Liver (tissue), 9 donors: ENCODE results near the gene TUBB2A. TPM values are rescaled to one million over a fixed set of nuclear protein-coding genes. Genes with fewer than 3 reads are reported as not detected.

Source experiments
- DNase-seq: peaks from one replicate; pipeline ENCODE4 v3.0.0-alpha.2; 2017; ENCODE audit warnings: low spot score
- H3K27ac ChIP-seq, 2 donors: one replicate each; pipeline ENCODE4 v1.7.0; 2013; ENCODE audit warnings: inconsistent platforms in 2 of 2, low read length in 2 of 2, control low read depth in 1 of 2, low read depth in 1 of 2, mild to moderate bottlenecking in 1 of 2
- H3K27me3 ChIP-seq, 4 donors: one replicate each; pipeline versions ENCODE4 v1.6.1 to v1.7.0; 2013; ENCODE audit warnings: low read length in 3 of 4, inconsistent platforms in 1 of 4, mild to moderate bottlenecking in 1 of 4, moderate library complexity in 1 of 4; ENCODE audit not compliant: control insufficient read depth in 4 of 4, insufficient read depth in 4 of 4
- H3K36me3 ChIP-seq, 4 donors: one replicate each; pipeline versions ENCODE4 v1.6.1 to v1.7.0; 2013; ENCODE audit warnings: low read length in 3 of 4, mild to moderate bottlenecking in 3 of 4, low read depth in 1 of 4, moderate library complexity in 1 of 4; ENCODE audit not compliant: control insufficient read depth in 4 of 4, insufficient read depth in 3 of 4
- H3K4me1 ChIP-seq, 4 donors: one replicate each; pipeline versions ENCODE4 v1.6.1 to v1.7.0; 2013; ENCODE audit warnings: low read length in 3 of 4, mild to moderate bottlenecking in 3 of 4, moderate library complexity in 1 of 4; ENCODE audit not compliant: control insufficient read depth in 4 of 4, insufficient read depth in 4 of 4
- H3K4me3 ChIP-seq, 3 donors: one replicate each; pipeline versions ENCODE4 v1.6.1 to v1.7.0; 2013; ENCODE audit warnings: low read length in 3 of 3, control low read depth in 1 of 3, low read depth in 1 of 3, mild to moderate bottlenecking in 1 of 3
- H3K9ac ChIP-seq, 2 donors: one replicate each; pipeline ENCODE4 v1.7.0; 2013; ENCODE audit warnings: low read length in 2 of 2, mild to moderate bottlenecking in 2 of 2, moderate library complexity in 2 of 2, control low read depth in 1 of 2, low read depth in 1 of 2
- H3K9me3 ChIP-seq, 4 donors: one replicate each; pipeline versions ENCODE4 v1.6.1 to v1.7.0; 2013; ENCODE audit warnings: low read length in 3 of 4; ENCODE audit not compliant: control insufficient read depth in 4 of 4
- ATF3 ChIP-seq: IDR thresholded peaks from 2 replicates; pipeline ENCODE4 v1.6.1; 2016; ENCODE audit warnings: antibody characterized with exemption
- CTCF ChIP-seq: fragments of 150-350 bp; IDR thresholded peaks from 2 replicates; pipeline ENCODE4 v1.5.1; 2017; ENCODE audit warnings: improper control_type of control experiment, low read depth, low read length; ENCODE audit not compliant: missing input control
- EGR1 ChIP-seq, 2 donors: IDR thresholded peaks; 2 replicates each; pipeline ENCODE4 v1.6.1; 2016 to 2018; ENCODE audit warnings: antibody characterized with exemption in 2 of 2, low read depth in 2 of 2
- FOXA1 ChIP-seq: IDR thresholded peaks from 2 replicates; pipeline ENCODE4 v1.6.1; 2016; ENCODE audit warnings: antibody characterized with exemption
- FOXA2 ChIP-seq: IDR thresholded peaks from 2 replicates; pipeline ENCODE4 v1.6.1; 2016; ENCODE audit warnings: antibody characterized with exemption
- GABPA ChIP-seq, 2 donors: IDR thresholded peaks in 1 of 2; conservative IDR thresholded peaks in 1 of 2; 2 replicates each; pipeline ENCODE4 v1.6.1; 2016; ENCODE audit warnings: antibody characterized with exemption in 2 of 2, mild to moderate bottlenecking in 1 of 2, moderate library complexity in 1 of 2
- HNF4A ChIP-seq, 2 donors: conservative IDR thresholded peaks; 2 replicates each; pipeline ENCODE4 v1.6.1; 2016; ENCODE audit warnings: antibody characterized with exemption in 2 of 2, mild to moderate bottlenecking in 2 of 2
- HNF4G ChIP-seq: IDR thresholded peaks from 2 replicates; pipeline ENCODE4 v1.6.1; 2016; ENCODE audit warnings: antibody characterized with exemption
- JUND ChIP-seq, 2 donors: IDR thresholded peaks; 2 replicates each; pipeline ENCODE4 v1.6.1; 2016; ENCODE audit warnings: antibody characterized with exemption in 2 of 2
- MAX ChIP-seq: IDR thresholded peaks from 2 replicates; pipeline ENCODE4 v1.6.1; 2016; ENCODE audit warnings: antibody characterized with exemption
- NR2F2 ChIP-seq: IDR thresholded peaks from 2 replicates; pipeline ENCODE4 v1.6.1; 2016; ENCODE audit warnings: antibody characterized with exemption
- RAD21 ChIP-seq, 2 donors: IDR thresholded peaks; 2 replicates each; pipeline ENCODE4 v1.6.1; 2016; ENCODE audit warnings: antibody characterized with exemption in 2 of 2, mild to moderate bottlenecking in 2 of 2
- REST ChIP-seq: IDR thresholded peaks from 2 replicates; pipeline ENCODE4 v1.6.1; 2016; ENCODE audit warnings: antibody characterized with exemption, mild to moderate bottlenecking
- RXRA ChIP-seq, 2 donors: IDR thresholded peaks; 2 replicates each; pipeline ENCODE4 v1.6.1; 2017 to 2018; ENCODE audit warnings: antibody characterized with exemption in 2 of 2, mild to moderate bottlenecking in 1 of 2
- SP1 ChIP-seq: IDR thresholded peaks from 2 replicates; pipeline ENCODE4 v1.6.1; 2018; ENCODE audit warnings: antibody characterized with exemption, mild to moderate bottlenecking
- TAF1 ChIP-seq: conservative IDR thresholded peaks from 2 replicates; pipeline ENCODE4 v1.6.1; 2016; ENCODE audit warnings: antibody characterized with exemption, mild to moderate bottlenecking
- YY1 ChIP-seq: IDR thresholded peaks from 2 replicates; pipeline ENCODE4 v1.6.1; 2016; ENCODE audit warnings: antibody characterized with exemption, mild to moderate bottlenecking
- ZBTB33 ChIP-seq: IDR thresholded peaks from 2 replicates; pipeline ENCODE4 v1.6.1; 2016; ENCODE audit warnings: antibody characterized with exemption
- WGBS: extraction: QIAGEN DNeasy Blood & Tissue Kit; methylation state at CpG from one replicate; pipeline ENCODE4 v1.1.7; 2013; 5-methylcytosine and 5-hydroxymethylcytosine counted together
- polyA plus RNA-seq, 2 donors: library from polyadenylated mRNA; stranded (reverse) in 1 of 2; unstranded in 1 of 2; fragments of 200-250 nt in 1 of 2; fragments of >200 nt in 1 of 2; fragmentation: Nextera tagmentation in 1 of 2; extraction: Ambion mirVana in 1 of 2; gene quantifications; one replicate each; pipeline versions ENCODE4 v1.2.1 to v1.2.3, GENCODE V29; 2013 to 2015
- total RNA-seq, 2 donors: library from RNA; depleted of rRNA; stranded (reverse); fragments of >200 nt; gene quantifications; one replicate each; pipeline ENCODE4 v1.2.3, GENCODE V29; 2014
- donor health status: healthy.
- donor health status: healthy.
- donor health status: healthy.
- donor health status: healthy.
- donor health status: healthy.

Gene TUBB2A
- total and polyA plus RNA-seq, 4 donors, result 53.5 to 94.8 (median 88.1) TPM

- peaks cover 0 to 11% (median 4%) of the 10 kb centered on the region in 4 donors for H3K4me1 ChIP-seq
- H3K27me3 ChIP-seq, result no peaks in the 10 kb centered on the region
- no peaks in the 10 kb centered on the region for H3K9me3 ChIP-seq
- DNase-seq, result no peak
- no peak for TF ChIP-seq CTCF
- TF ChIP-seq NR2F2, result no peak
- TF ChIP-seq EGR1 (IDR thresholded peaks at IDR 0.05; ENCODE audit: low read depth in 2 of 2), result no peak
- TF ChIP-seq HNF4A (conservative IDR thresholded peaks at IDR 0.05), result no peak
- TF ChIP-seq JUND (IDR thresholded peaks at IDR 0.05), result no peak
- no peak for TF ChIP-seq FOXA2
- TF ChIP-seq YY1, result no peak
- TF ChIP-seq SP1, result no peak
- no peak for TF ChIP-seq REST
- TF ChIP-seq RXRA (IDR thresholded peaks at IDR 0.05), result no peak
- TF ChIP-seq GABPA (IDR thresholded peaks at IDR 0.05 in 1 of 2, conservative IDR thresholded peaks at IDR 0.05 in 1 of 2), result no peak
- no peak for TF ChIP-seq HNF4G
- TF ChIP-seq FOXA1, result no peak
- no peak for TF ChIP-seq ATF3
- TF ChIP-seq TAF1, result no peak
- TF ChIP-seq MAX, result no peak
- no peak for TF ChIP-seq RAD21 (IDR thresholded peaks at IDR 0.05)
- H3K36me3 ChIP-seq, result no peaks in the 10 kb centered on the region
- WGBS, result 88% methylated on average over 7 of the region's 7 CpGs
- H3K4me3 ChIP-seq, result no peak overlapping the region
- no peak overlapping the region for H3K27ac ChIP-seq
- H3K9ac ChIP-seq, result no peak overlapping the region
Measured at GRCh38 chr6:3165631-3166534, 8.5 kb upstream of the TUBB2A start.

GRCh38 chr6:3164388-3164787, 7.0 kb upstream of the TUBB2A start:
- Histone ChIP-seq H3K27ac (no peak overlapping the region), H3K27me3 (no peaks in the 10 kb centered on the region), H3K4me1 (peaks cover 0 to 11% (median 4%) of the 10 kb centered on the region in 4 donors), H3K9ac (no peak overlapping the region), H3K4me3 (no peak overlapping the region), H3K36me3 (no peaks in the 10 kb centered on the region), H3K9me3 (no peaks in the 10 kb centered on the region)
- WGBS, result 95% methylated on average over 6 of the region's 6 CpGs
- TF ChIP-seq ZBTB33 (no peak), NR2F2 (no peak), FOXA2 (no peak), JUND (IDR thresholded peaks at IDR 0.05) (no peak), YY1 (no peak), REST (no peak), TAF1 (no peak), RAD21 (IDR thresholded peaks at IDR 0.05) (no peak), SP1 (no peak)
- no peak for DNase-seq
